KG1 (cell line): Measurements from ENCODE around the gene SETDB1.

Experiments used
- DNase-seq: peaks from one replicate; lab custom pipeline; 2025; lab: John Stamatoyannopoulos, UW

The SETDB1 gene

GRCh38 chr1:150976401-150976821, 50.2 kb downstream of the SETDB1 start:
- no peak for DNase-seq

GRCh38 chr1:150976879-150977694, 50.9 kb downstream of the SETDB1 start:
- peak; percentile 75 for DNase-seq

- peak; percentile 96 for DNase-seq
These were observed 53.2 kb downstream of the SETDB1 start for GRCh38 chr1:150979092-150980056.

GRCh38 chr1:150981177-150981804, 55.1 kb downstream of the SETDB1 start:
- no peak for DNase-seq

- no peak for DNase-seq
These were observed 55.9 kb downstream of the SETDB1 start, which contains the start of gene ANXA9 for GRCh38 chr1:150981805-150982712. Gene ANXA9, plus strand, starts transcription at chr1:150982292. Its CDS starts 814 bp downstream, at chr1:150983106.

GRCh38 chr1:150985179-150985825, 59.1 kb downstream of the SETDB1 start:
- DNase-seq: no peak

- DNase-seq: no peak
These were observed 61.8 kb downstream of the SETDB1 start for GRCh38 chr1:150987924-150988323.

GRCh38 chr1:150992626-150993025, 66.5 kb downstream of the SETDB1 start:
- no peak for DNase-seq

GRCh38 chr1:150994248-150994647, 68.1 kb downstream of the SETDB1 start:
- no peak for DNase-seq

- DNase-seq: no peak
These were observed 69.3 kb downstream of the SETDB1 start for GRCh38 chr1:150995460-150995859.

GRCh38 chr1:150995896-150996295, 69.7 kb downstream of the SETDB1 start:
- DNase-seq: no peak

- DNase-seq: no peak
These were observed 71.1 kb downstream of the SETDB1 start for GRCh38 chr1:150997126-150997872.

- no peak for DNase-seq
These were observed 71.8 kb downstream of the SETDB1 start for GRCh38 chr1:150997949-150998348.

- no peak for DNase-seq
These were observed 73.0 kb downstream of the SETDB1 start for GRCh38 chr1:150999051-150999674.

GRCh38 chr1:150999926-151000325, 73.8 kb downstream of the SETDB1 start:
- DNase-seq: no peak

GRCh38 chr1:151000408-151000807, 74.2 kb downstream of the SETDB1 start:
- DNase-seq: no peak

GRCh38 chr1:151001602-151002001, 75.4 kb downstream of the SETDB1 start:
- DNase-seq: no peak

GRCh38 chr1:151002051-151002450, 75.9 kb downstream of the SETDB1 start:
- no peak for DNase-seq

GRCh38 chr1:151002611-151003010, 76.4 kb downstream of the SETDB1 start:
- DNase-seq: no peak
